Endothelial cell of umbilical vein (primary cell): ENCODE results near the gene WDHD1. TPM values are rescaled to one million over a fixed set of nuclear protein-coding genes. Genes with fewer than 3 reads are reported as not detected.

ENCODE experiments used
- BruUV-seq: library from RNA; stranded (reverse); fragments of 400-500 nt; replicated peaks from 2 replicates; lab custom pipeline; 2021; lab: Mats Ljungman, UMichigan
- CTCF ChIA-PET: fragments of 300-600, 350-600 bp; sonication (Branson Sonifier 250); formaldehyde crosslinking; loops from one replicate; lab custom pipeline; 2021; ENCODE audit warnings: antibody characterized with exemption, inconsistent platforms; lab: Charles Lee
- POLR2A ChIA-PET: fragments of 300-600, 350-600 bp; sonication (Branson Sonifier 250); formaldehyde crosslinking; loops from one replicate; lab custom pipeline; 2021; ENCODE audit warnings: antibody characterized with exemption, inconsistent platforms; lab: Charles Lee
- DNase-seq: peaks from one replicate; pipeline ENCODE4 v3.0.0-alpha.2; 2011; ENCODE audit warnings: low read depth, low spot score
- FAIRE-seq: peaks from 2 replicates; lab custom pipeline; 2011; peaks lifted over from hg19 to GRCh38; lab: Jason Lieb, UNC
- H2AFZ ChIP-seq: 2 replicates; pipeline ENCODE4 v1.6.0; 2012; ENCODE audit warnings: low read depth, low read length, control low read depth, inconsistent platforms
- H3K27ac ChIP-seq: 2 replicates; pipeline ENCODE4 v1.5.1; 2011; ENCODE audit warnings: low read depth, mild to moderate bottlenecking, control low read depth, low read length, moderate library complexity; ENCODE audit not compliant: insufficient read depth
- H3K27me3 ChIP-seq, 2 experiments: 2 replicates each; pipeline versions ENCODE4 v1.6.0 to v1.6.1; 2011; ENCODE audit warnings: low read length in 2 of 2, mixed read lengths in 1 of 2; ENCODE audit not compliant: control insufficient read depth in 2 of 2, insufficient read depth in 2 of 2
- H3K36me3 ChIP-seq, 2 experiments: 2 replicates in 1 of 2; 3 replicates in 1 of 2; pipeline ENCODE4 v1.5.1; 2011; ENCODE audit warnings: low read length in 2 of 2, mild to moderate bottlenecking in 1 of 2, moderate library complexity in 1 of 2; ENCODE audit not compliant: control insufficient read depth in 2 of 2, insufficient read depth in 2 of 2; ENCODE audit errors: extremely low read depth in 1 of 2
- H3K4me1 ChIP-seq: 3 replicates; pipeline ENCODE4 v1.5.1; 2011; ENCODE audit warnings: mild to moderate bottlenecking, low read length; ENCODE audit not compliant: control insufficient read depth, insufficient read depth; ENCODE audit errors: extremely low read depth
- H3K4me2 ChIP-seq: 2 replicates; pipeline ENCODE4 v1.6.1; 2011; ENCODE audit warnings: low read length, control low read depth, mixed read lengths; ENCODE audit not compliant: insufficient read depth
- H3K4me3 ChIP-seq, 3 experiments: fragments of 200-600 bp in 1 of 3; sonication (generic), shearing (Covaris generic) in 1 of 3; replicated peaks in 1 of 3; 2 replicates each; pipeline ENCODE4 v1.5.1; 2011 to 2016; ENCODE audit warnings: control low read depth in 3 of 3, low read length in 3 of 3, mild to moderate bottlenecking in 2 of 3, inconsistent platforms in 1 of 3, low read depth in 1 of 3, moderate library complexity in 1 of 3; ENCODE audit not compliant: insufficient read depth in 1 of 3
- H3K79me2 ChIP-seq: 2 replicates; pipeline ENCODE4 v1.6.0; 2012; ENCODE audit warnings: low read length, inconsistent platforms; ENCODE audit not compliant: control insufficient read depth, insufficient read depth
- H3K9ac ChIP-seq: replicated peaks from 2 replicates; pipeline ENCODE3; 2011; ENCODE audit warnings: low read length, control low read depth; ENCODE audit not compliant: insufficient read depth; ENCODE audit errors: extremely low read depth
- H3K9me1 ChIP-seq: replicated peaks from 3 replicates; pipeline ENCODE4 v1.6.0; 2011; ENCODE audit warnings: mild to moderate bottlenecking, low read length; ENCODE audit not compliant: control insufficient read depth, insufficient read depth; ENCODE audit errors: extremely low read depth
- H3K9me3 ChIP-seq: replicated peaks from 2 replicates; pipeline ENCODE4 v1.5.1; 2012; ENCODE audit warnings: low read length, inconsistent platforms; ENCODE audit not compliant: control insufficient read depth, insufficient read depth
- H4K20me1 ChIP-seq: replicated peaks from 2 replicates; pipeline ENCODE3; 2011; ENCODE audit warnings: mild to moderate bottlenecking, low read length; ENCODE audit not compliant: control insufficient read depth, insufficient read depth; ENCODE audit errors: extremely low read depth
- EZH2 ChIP-seq: IDR thresholded peaks from 2 replicates; pipeline ENCODE4 v1.6.1; 2012; ENCODE audit warnings: borderline replicate concordance, low read depth, mild to moderate bottlenecking, moderate library complexity, low read length, inconsistent platforms; ENCODE audit not compliant: severe bottlenecking
- FOS ChIP-seq: IDR thresholded peaks from 2 replicates; pipeline ENCODE4 v1.6.1; 2011; ENCODE audit warnings: mild to moderate bottlenecking, low read length, moderate library complexity, borderline replicate concordance; ENCODE audit not compliant: insufficient read depth
- JUN ChIP-seq: IDR thresholded peaks from 2 replicates; pipeline ENCODE4 v1.6.1; 2011; ENCODE audit warnings: borderline replicate concordance, low read depth; ENCODE audit not compliant: insufficient read length, insufficient read depth
- MYC ChIP-seq: IDR thresholded peaks from one replicate; pipeline ENCODE4 v1.6.1; 2011; ENCODE audit warnings: mild to moderate bottlenecking, low read depth, low read length
- POLR2A ChIP-seq: IDR thresholded peaks from 2 replicates; pipeline ENCODE4 v1.6.1; 2012; ENCODE audit warnings: low read depth, mild to moderate bottlenecking, control low read depth, low read length
- POLR2AphosphoS5 ChIP-seq: IDR thresholded peaks from 2 replicates; pipeline ENCODE4 v1.6.1; 2012; ENCODE audit warnings: low read depth, mild to moderate bottlenecking, control low read depth, low read length, moderate library complexity; ENCODE audit not compliant: insufficient read depth
- dilution Hi-C: fragments of 300-500 bp; cut with MboI; formaldehyde crosslinking; loops from one replicate; pipeline ENCODE4 v1.15.0; 2019; ENCODE audit warnings: low sequenced_read_pairs; ENCODE audit not compliant: extremely low pct_ligation_motif_present
- intact Hi-C: fragments of 100-400 bp; cut with micrococcal nuclease; formaldehyde crosslinking; loops from one replicate; pipeline ENCODE4 v1.10.0; 2022
- polyA plus RNA-seq, 4 experiments: library from polyadenylated mRNA; depleted of rRNA in 3 of 4; stranded (reverse) in 3 of 4; unstranded in 1 of 4; fragments of >200 nt; gene quantifications; 2 replicates each; pipeline versions ENCODE4 v1.2.1 to v1.2.3, GENCODE V29; 2011 to 2012; ENCODE audit warnings: missing spikeins in 1 of 4
- total RNA-seq: library from RNA; stranded (reverse); gene quantifications from 2 replicates; pipeline ENCODE4 v1.2.3, GENCODE V29; 2021
- TF ChIP-seq, protein P1 (sequence below): IDR thresholded peaks from 2 replicates; pipeline ENCODE4 v1.6.1; 2011; ENCODE audit not compliant: insufficient read depth, insufficient read length
- TF ChIP-seq, protein P2 (sequence below), 2 donors: IDR thresholded peaks; 1 replicate in 1 of 2; 2 replicates in 1 of 2; pipeline ENCODE4 v1.5.1; 2011; ENCODE audit warnings: low read length in 2 of 2, mild to moderate bottlenecking in 2 of 2, moderate library complexity in 2 of 2, control low read depth in 1 of 2, inconsistent platforms in 1 of 2, low read depth in 1 of 2; ENCODE audit not compliant: insufficient read depth in 1 of 2; ENCODE audit errors: extremely low read depth in 1 of 2

Gene WDHD1
- total and polyA plus RNA-seq, 2 donors (not counting 3 experiments of a cell fraction or from before 2014, with no cell fraction given) = 3.1 to 22.5 TPM

DNA sequence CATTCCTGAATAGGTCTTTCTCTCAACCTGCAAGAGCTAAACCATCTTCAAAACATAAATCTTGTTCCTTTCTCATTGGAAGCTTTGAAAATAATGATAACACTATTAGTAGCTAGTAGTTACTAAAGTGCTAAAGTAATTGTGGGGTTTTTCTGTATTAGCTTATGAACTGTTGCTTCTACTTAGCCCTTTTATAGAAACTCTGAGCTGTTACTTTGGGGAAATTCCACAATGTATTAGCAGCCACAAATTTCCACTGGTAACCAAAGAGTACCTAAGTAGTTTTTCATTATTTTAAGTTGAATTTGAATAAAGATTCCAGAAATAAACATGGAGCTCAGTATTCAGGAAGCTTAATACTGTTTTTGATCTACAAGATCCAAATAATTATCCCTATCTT lies 18.2 kb upstream of the WDHD1 start:
- FAIRE-seq = no peak
- Histone ChIP-seq H3K79me2 (peaks cover 6% of the 10 kb centered on the region), H3K4me3 (no peak overlapping the region), H3K9ac (no peak overlapping the region), H3K9me1 (no peaks in the 10 kb centered on the region), H3K36me3 (peaks cover 5 to 16% of the 10 kb centered on the region in 2 experiments), H3K4me2 (no peak overlapping the region), H3K4me1 (no peaks in the 10 kb centered on the region), H3K27ac (no peak overlapping the region), H3K9me3 (no peaks in the 10 kb centered on the region), H4K20me1 (no peaks in the 10 kb centered on the region), H3K27me3 (no peaks in the 10 kb centered on the region), H2AFZ (no peak overlapping the region)
- POLR2A ChIA-PET = interaction anchor here (1.2 kb wide), 1 partner anchor 10 kb away, joined by 4 read pairs; no protein-coding TSS in a partner anchor
- CTCF ChIA-PET = interaction anchor here (0.9 to 2.0 kb wide), 5 partner anchors 10 to 116 kb away, joined by 4 to 6 read pairs (median 5); partner anchors contain the start of genes SOCS4 and WDHD1
- DNase-seq = no peak
- no TSS peak for BruUV-seq
- intact Hi-C loops = loop anchor here (1.0 kb wide), 1 partner anchor 14 kb away; no protein-coding TSS in a partner anchor
- dilution Hi-C loops = no loop called here
- no peak for TF ChIP-seq EZH2
- TF ChIP-seq, protein P1, sequence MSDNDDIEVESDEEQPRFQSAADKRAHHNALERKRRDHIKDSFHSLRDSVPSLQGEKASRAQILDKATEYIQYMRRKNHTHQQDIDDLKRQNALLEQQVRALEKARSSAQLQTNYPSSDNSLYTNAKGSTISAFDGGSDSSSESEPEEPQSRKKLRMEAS = no peak
- TF ChIP-seq, protein P2, sequence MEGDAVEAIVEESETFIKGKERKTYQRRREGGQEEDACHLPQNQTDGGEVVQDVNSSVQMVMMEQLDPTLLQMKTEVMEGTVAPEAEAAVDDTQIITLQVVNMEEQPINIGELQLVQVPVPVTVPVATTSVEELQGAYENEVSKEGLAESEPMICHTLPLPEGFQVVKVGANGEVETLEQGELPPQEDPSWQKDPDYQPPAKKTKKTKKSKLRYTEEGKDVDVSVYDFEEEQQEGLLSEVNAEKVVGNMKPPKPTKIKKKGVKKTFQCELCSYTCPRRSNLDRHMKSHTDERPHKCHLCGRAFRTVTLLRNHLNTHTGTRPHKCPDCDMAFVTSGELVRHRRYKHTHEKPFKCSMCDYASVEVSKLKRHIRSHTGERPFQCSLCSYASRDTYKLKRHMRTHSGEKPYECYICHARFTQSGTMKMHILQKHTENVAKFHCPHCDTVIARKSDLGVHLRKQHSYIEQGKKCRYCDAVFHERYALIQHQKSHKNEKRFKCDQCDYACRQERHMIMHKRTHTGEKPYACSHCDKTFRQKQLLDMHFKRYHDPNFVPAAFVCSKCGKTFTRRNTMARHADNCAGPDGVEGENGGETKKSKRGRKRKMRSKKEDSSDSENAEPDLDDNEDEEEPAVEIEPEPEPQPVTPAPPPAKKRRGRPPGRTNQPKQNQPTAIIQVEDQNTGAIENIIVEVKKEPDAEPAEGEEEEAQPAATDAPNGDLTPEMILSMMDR (IDR thresholded peaks at IDR 0.05; ENCODE audit: extremely low read depth in 1 of 2, insufficient read depth in 1 of 2, low read depth in 1 of 2, low read length in 2 of 2) = no peak
- no peak for TF ChIP-seq JUN
- TF ChIP-seq MYC = no peak
- TF ChIP-seq FOS = no peak
- TF ChIP-seq POLR2AphosphoS5 = no peak
- no peak for TF ChIP-seq POLR2A
